T-cell (primary cell): ENCODE results near the gene HOXA10. TPM values are rescaled to one million over a fixed set of nuclear protein-coding genes. Genes with fewer than 3 reads are reported as not detected.

Source experiments
- ATAC-seq, 4 experiments: fragments of 200-7000 bp in 3 of 4; fragments of 150-1000 bp in 1 of 4; cut with Tn5 transposase; replicated peaks in 1 of 4; 1 replicate in 3 of 4; 2 replicates in 1 of 4; pipeline ENCODE4 v1.10.0; 2021; ENCODE audit warnings: moderate library complexity in 3 of 4, mild to moderate bottlenecking in 2 of 4, moderate number of reproducible peaks in 1 of 4
- CTCF ChIA-PET, 2 donors: fragments of 300-600 bp; sonication (Branson Sonifier 250); formaldehyde crosslinking; loops; one replicate each; lab custom pipeline; 2022; ENCODE audit warnings: antibody characterized with exemption in 2 of 2; lab: Charles Lee
- POLR2A ChIA-PET, 2 donors: fragments of 300-600 bp; sonication (Branson Sonifier 250); formaldehyde crosslinking; loops; one replicate each; lab custom pipeline; 2022; ENCODE audit warnings: antibody characterized with exemption in 2 of 2; lab: Charles Lee
- DNase-seq, 35 experiments: peaks; one replicate each; pipeline versions ENCODE4 v3.0.0 to v3.0.0-alpha.2; 2013 to 2023
- H3K27ac ChIP-seq: one replicate; pipeline ENCODE4 v1.5.1; 2013; ENCODE audit warnings: low read length
- H3K27me3 ChIP-seq, 2 experiments: replicated peaks in 1 of 2; 1 replicate in 1 of 2; 2 replicates in 1 of 2; pipeline versions ENCODE4 v1.6.1 to v1.7.0; 2013; ENCODE audit warnings: low read length in 1 of 2, mixed read lengths in 1 of 2; ENCODE audit not compliant: control insufficient read depth in 2 of 2, insufficient read depth in 2 of 2; ENCODE audit errors: extremely low read depth in 1 of 2
- H3K36me3 ChIP-seq, 2 donors: 1 replicate in 1 of 2; 2 replicates in 1 of 2; pipeline versions ENCODE4 v1.6.1 to v1.7.0; 2013; ENCODE audit warnings: low read length in 1 of 2; ENCODE audit not compliant: control insufficient read depth in 2 of 2, insufficient read depth in 1 of 2; ENCODE audit errors: extremely low read depth in 1 of 2
- H3K4me1 ChIP-seq, 2 experiments: 1 replicate in 1 of 2; 2 replicates in 1 of 2; pipeline versions ENCODE4 v1.6.1 to v1.7.0; 2013; ENCODE audit warnings: low read length in 2 of 2, mixed read lengths in 1 of 2; ENCODE audit not compliant: insufficient read depth in 2 of 2, control insufficient read depth in 1 of 2; ENCODE audit errors: extremely low read depth in 1 of 2
- H3K4me3 ChIP-seq, 2 donors: 1 replicate in 1 of 2; 2 replicates in 1 of 2; pipeline versions ENCODE4 v1.5.1 to v1.7.0; 2013; ENCODE audit warnings: mild to moderate bottlenecking in 2 of 2, low read length in 1 of 2, moderate library complexity in 1 of 2; ENCODE audit not compliant: control insufficient read depth in 1 of 2; ENCODE audit errors: extremely low read depth in 1 of 2
- H3K9me3 ChIP-seq: 2 replicates; pipeline ENCODE4 v1.7.0; 2013
- H3K27ac Mint-ChIP-seq, 2 donors: one replicate each; pipeline ENCODE4 v1.8.0; 2020 to 2021; ENCODE audit warnings: mild to moderate bottlenecking in 2 of 2, mixed read lengths in 2 of 2
- H3K27me3 Mint-ChIP-seq, 2 donors: one replicate each; pipeline ENCODE4 v1.8.0; 2021 to 2022; ENCODE audit warnings: mixed read lengths in 2 of 2
- H3K36me3 Mint-ChIP-seq: one replicate; pipeline ENCODE4 v1.8.0; 2021; ENCODE audit warnings: mixed read lengths
- H3K4me1 Mint-ChIP-seq, 3 donors: one replicate each; pipeline ENCODE4 v1.8.0; 2020 to 2022; ENCODE audit warnings: mixed read lengths in 3 of 3, mild to moderate bottlenecking in 1 of 3
- H3K4me3 Mint-ChIP-seq, 3 donors: one replicate each; pipeline ENCODE4 v1.8.0; 2020 to 2022; ENCODE audit warnings: mild to moderate bottlenecking in 3 of 3, mixed read lengths in 3 of 3, moderate library complexity in 3 of 3
- H3K9me3 Mint-ChIP-seq, 3 donors: one replicate each; pipeline ENCODE4 v1.8.0; 2020 to 2022; ENCODE audit warnings: mixed read lengths in 3 of 3
- whole genome bisulfite sequencing: methylation state at CpG from one replicate; pipeline ENCODE4 v1.1.5; 2013; ENCODE audit warnings: missing lambda C conversion rate; ENCODE audit not compliant: insufficient coverage; 5-methylcytosine and 5-hydroxymethylcytosine counted together
- total RNA-seq, 35 experiments: library from RNA in 6 of 35; stranded (reverse) in 6 of 35; fragments of 120-200 nt in 1 of 35; gene quantifications; one replicate each; pipeline versions ENCODE4 v1.2.1 to v1.2.4 and lab custom pipeline; 2013 to 2026

HOXA10 gene
- total RNA-seq, 5 donors from 2014 or later (not counting 1 experiment from before 2014, with no cell fraction given) = 0.36 to 0.75 (median 0.51) TPM; not detected in 2

DNA sequence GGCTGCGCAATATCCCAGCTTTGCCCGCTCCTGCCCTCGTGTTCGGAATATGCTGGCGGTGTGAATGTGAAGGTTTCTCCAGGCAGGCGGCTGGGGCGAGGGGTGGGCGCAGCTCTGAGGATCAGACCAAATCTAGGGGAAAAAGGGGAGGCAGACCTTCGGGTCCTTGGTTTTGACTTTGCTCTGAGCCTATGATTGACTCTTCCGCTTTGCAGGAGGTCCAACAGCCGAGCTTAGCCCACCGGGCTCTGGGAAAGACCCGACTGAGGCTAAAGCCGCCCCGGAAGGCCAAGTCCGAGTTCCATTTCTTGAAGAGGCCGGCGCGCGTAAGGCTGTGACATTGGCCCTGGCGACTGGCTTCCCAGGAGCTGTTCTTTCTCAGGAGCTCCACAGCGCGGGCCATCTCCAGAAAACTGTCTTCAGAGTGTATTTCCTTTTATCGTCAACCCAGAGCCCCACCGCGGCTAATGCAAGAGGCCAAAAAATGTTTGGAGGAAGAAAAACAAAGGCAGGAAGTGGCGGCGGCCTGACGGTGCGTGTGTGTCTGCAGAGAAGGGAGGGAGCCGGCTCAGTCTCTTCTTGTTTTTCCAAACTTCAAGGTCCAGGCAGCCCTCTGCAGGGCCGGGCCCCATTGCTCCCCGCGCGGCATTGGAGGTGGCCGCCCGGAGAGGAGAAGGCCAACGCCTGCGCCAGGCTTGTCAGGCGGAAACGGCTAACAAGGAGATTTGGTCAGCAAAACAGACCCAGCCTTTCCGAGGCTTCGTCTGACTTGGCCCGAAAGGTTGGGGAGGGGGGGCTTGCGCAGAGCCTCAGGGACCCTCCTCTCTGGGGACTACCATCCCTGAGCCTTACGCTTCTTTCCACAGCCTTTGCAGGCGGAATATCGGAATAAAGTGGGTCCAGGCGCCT, 14.5 kb upstream of the HOXA10 start:
- Mint-ChIP-seq H3K9me3 (no peaks in the 10 kb centered on the region), H3K36me3 (no peaks in the 10 kb centered on the region), H3K27me3 (peaks cover 68 to 94% of the 10 kb centered on the region in 2 donors), H3K4me1 (peaks cover 60 to 81% (median 78%) of the 10 kb centered on the region in 3 donors), H3K4me3 (peak overlapping the region; percentile 65 to 79 (median 65)), H3K27ac (peak overlapping the region in 1 of 2 donors; percentile 72)
- peak overlapping the region; percentile 25 to 70 for H3K4me3 ChIP-seq
- 6% methylated on average over 49 of the region's 49 CpGs for WGBS
- H3K9me3 ChIP-seq = no peaks in the 10 kb centered on the region
- H3K27me3 ChIP-seq = peaks cover 30 to 97% of the 10 kb centered on the region in 2 experiments
- no peaks in the 10 kb centered on the region for H3K36me3 ChIP-seq
- ChIA-PET POLR2A (no interaction called here), CTCF (interaction anchor here in 1 of 2 donors (0.6 to 1.9 kb wide), 2 partner anchors 11 to 20 kb away, joined by 3 to 4 read pairs; no protein-coding TSS in a partner anchor)
- peaks cover 26 to 76% of the 10 kb centered on the region in 2 experiments for H3K4me1 ChIP-seq
- ATAC-seq (peak; percentile 49 to 63 (median 59)), DNase-seq (peak in 29 of 35 experiments; percentile 26 to 65 (median 45))
- H3K27ac ChIP-seq = no peak overlapping the region

DNA sequence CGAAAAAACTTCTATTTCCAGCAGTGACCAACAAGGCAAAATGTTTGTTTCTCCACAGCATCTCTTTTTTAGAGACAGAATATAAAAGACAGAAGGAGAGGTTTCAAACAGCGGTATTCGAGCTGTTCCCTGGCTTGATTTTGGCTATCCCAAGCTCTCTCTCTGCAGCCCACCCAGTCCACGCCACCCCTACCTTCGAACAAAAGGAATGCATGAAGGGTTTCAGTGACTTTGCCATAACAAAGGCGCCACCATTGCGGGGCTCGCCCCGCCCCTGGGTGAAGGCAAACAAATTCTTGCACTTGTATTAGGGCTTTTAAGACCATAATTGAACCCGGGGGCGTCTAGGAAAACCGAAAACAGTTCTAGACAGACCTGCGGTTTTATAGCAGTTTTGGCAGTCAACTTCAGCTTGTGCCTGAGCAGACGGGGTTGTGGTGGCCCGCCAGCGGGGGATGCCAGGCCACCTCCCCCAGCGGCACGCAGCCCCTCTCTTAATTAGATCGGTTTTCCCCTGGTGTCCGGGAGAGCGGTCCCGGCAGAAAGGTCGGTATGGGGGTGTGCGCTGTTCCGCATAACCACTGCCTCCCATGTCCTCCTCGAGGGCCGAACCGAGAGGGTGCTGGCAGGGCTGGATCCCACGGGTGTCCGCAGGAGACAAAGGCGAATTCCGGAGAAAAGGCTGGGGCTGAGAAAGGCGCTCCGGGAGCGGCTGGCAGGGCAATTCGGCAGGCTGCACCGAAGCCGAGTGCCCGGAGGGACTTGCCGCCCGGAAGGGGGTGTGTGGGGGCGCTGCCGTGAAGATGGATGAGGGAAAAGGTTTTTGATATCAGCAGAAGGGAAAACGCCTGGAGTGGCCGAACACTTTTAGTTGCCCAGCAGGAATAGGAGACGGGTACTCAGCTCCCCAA, 13.6 kb upstream of the HOXA10 start:
- POLR2A ChIA-PET = no interaction called here
- peak in 4 of 35 experiments; percentile 9 to 22 (median 18) for DNase-seq
- no peaks in the 10 kb centered on the region for H3K9me3 Mint-ChIP-seq

DNA sequence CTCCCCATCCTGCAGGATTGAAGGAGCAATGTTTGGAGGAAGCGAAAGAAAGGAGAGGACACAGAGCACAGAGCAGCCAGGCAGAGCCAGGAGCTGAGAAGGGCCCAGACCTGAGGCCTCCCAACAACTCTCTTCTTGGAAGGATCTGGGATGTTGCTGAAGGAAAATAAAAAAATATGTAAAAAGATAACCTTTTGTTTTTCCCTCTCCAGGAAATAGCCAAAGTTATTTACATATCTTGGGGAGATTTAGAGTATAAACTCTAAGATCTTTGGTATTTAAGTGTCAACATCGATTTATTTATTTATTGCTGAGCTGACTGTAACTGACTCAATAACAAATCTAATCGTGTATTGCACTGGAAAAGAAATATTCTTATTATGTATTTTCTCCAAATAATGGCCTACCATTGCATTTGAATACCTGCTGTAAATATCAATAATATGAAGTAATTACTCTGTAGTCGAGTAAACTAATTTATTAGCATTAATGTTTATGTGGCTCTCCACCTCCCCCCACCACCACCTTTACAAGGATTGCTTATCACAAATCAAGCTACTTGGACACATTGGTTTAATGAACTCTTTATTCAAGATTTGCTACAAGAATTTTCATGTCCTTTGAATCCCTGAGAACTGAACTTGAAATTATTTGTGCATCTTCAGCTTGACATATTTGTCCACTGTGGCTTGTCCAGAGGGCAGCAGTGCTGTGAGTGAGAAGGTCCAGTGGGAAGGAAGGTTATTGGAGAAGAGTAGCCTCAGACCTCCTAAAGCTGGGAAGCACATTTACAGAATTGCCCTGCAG, 12.8 kb upstream of the HOXA10 start:
- Mint-ChIP-seq H3K27ac (peak overlapping the region in 1 of 2 donors; percentile 85), H3K27me3 (peaks cover 69 to 94% of the 10 kb centered on the region in 2 donors), H3K9me3 (no peaks in the 10 kb centered on the region), H3K4me3 (peak overlapping the region in 2 of 3 donors; percentile 9 to 79), H3K4me1 (peaks cover 54 to 73% (median 66%) of the 10 kb centered on the region in 3 donors), H3K36me3 (no peaks in the 10 kb centered on the region)
- H3K27ac ChIP-seq = no peak overlapping the region
- CTCF ChIA-PET = interaction anchor here (0.7 to 2.7 kb wide), 6 partner anchors 9 to 817 kb away, joined by 3 to 13 read pairs (median 4); partner anchors contain the start of gene HOXA3 (in 1 of the 2)
- no peaks in the 10 kb centered on the region for H3K9me3 ChIP-seq
- no peak overlapping the region for H3K4me3 ChIP-seq
- no CpG with 5 or more reads among the region's 4 CpGs for WGBS
- peaks cover 27 to 68% of the 10 kb centered on the region in 2 experiments for H3K4me1 ChIP-seq
- POLR2A ChIA-PET = interaction anchor here in 1 of 2 donors (0.6 kb wide), 1 partner anchor 9 kb away, joined by 3 read pairs; no protein-coding TSS in a partner anchor
- peaks cover 37 to 97% of the 10 kb centered on the region in 2 experiments for H3K27me3 ChIP-seq
- peak in 2 of 35 experiments; percentile 8 to 10 for DNase-seq
- ATAC-seq = no peak
- no peaks in the 10 kb centered on the region for H3K36me3 ChIP-seq

More for the DNA sequence above, 13.6 kb upstream of the HOXA10 start:
- Histone ChIP-seq H3K4me3 (peak overlapping the region in 1 of 2 donors; percentile 70), H3K27me3 (peaks cover 31 to 97% of the 10 kb centered on the region in 2 experiments), H3K36me3 (no peaks in the 10 kb centered on the region), H3K9me3 (no peaks in the 10 kb centered on the region), H3K27ac (no peak overlapping the region), H3K4me1 (peaks cover 27 to 76% of the 10 kb centered on the region in 2 experiments)
- Mint-ChIP-seq H3K27me3 (peaks cover 66 to 95% of the 10 kb centered on the region in 2 donors), H3K4me3 (peak overlapping the region; percentile 65 to 79 (median 65)), H3K27ac (peak overlapping the region in 1 of 2 donors; percentile 11), H3K36me3 (no peaks in the 10 kb centered on the region), H3K4me1 (peaks cover 54 to 78% (median 72%) of the 10 kb centered on the region in 3 donors)
- CTCF ChIA-PET = interaction anchor here (0.7 to 2.7 kb wide), 6 partner anchors 8 to 818 kb away, joined by 3 to 13 read pairs (median 4); partner anchors contain the start of gene HOXA3 (in 1 of the 2)
- WGBS = 8% methylated on average over 43 of the region's 46 CpGs
- ATAC-seq = no peak

DNA sequence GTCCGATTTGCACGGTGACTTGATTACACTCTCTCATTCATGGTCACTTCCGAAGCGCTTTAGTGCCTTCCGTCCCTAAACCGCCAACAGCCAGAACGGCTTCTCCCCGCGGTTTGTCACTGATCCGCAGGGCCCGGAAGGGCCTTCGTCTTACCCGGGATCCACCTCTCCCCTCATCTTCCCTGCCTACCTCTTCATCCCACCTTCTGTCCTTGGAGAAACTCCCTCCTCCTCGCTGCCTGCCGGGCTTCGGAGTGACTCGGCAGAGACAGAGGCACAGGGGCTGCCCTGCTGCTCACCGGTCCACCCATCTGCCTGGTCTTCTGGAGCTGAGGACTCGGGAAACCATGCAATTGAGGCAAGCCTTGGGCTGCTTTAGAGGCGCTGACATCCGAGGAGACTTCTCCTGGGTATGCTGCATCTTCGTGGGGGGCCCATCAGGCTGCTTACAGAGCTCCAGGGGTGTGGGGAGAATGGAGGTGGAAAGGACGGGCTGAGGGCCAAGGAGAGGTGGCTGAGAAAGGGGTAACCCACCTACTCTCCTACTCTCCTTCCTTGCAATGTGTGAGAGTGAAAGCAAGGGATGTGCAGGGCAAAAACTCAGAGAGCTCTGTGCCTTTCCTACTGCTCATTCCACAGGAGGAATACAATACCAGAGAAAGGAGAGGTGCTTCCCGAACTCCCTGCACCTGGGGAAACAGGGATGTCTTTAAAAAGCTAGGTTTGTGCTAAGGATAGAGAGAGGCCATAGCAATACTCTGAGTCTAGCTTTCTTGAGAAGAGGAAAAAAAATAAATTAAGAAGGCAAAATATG, 11.9 kb upstream of the HOXA10 start:
- POLR2A ChIA-PET = interaction anchor here in 1 of 2 donors (0.6 kb wide), 1 partner anchor 8 kb away, joined by 3 read pairs; no protein-coding TSS in a partner anchor
- Histone ChIP-seq H3K9me3 (no peaks in the 10 kb centered on the region), H3K4me3 (peak overlapping the region in 1 of 2 donors; percentile 52), H3K4me1 (peaks cover 27 to 64% of the 10 kb centered on the region in 2 experiments), H3K27ac (no peak overlapping the region), H3K27me3 (peaks cover 39 to 95% of the 10 kb centered on the region in 2 experiments), H3K36me3 (no peaks in the 10 kb centered on the region)
- CTCF ChIA-PET = interaction anchor here (0.6 to 2.7 kb wide), 3 partner anchors 10 to 816 kb away, joined by 3 to 13 read pairs (median 3); no protein-coding TSS in a partner anchor
- H3K36me3 Mint-ChIP-seq = no peaks in the 10 kb centered on the region
- peak overlapping the region; percentile 49 to 71 (median 52) for H3K4me3 Mint-ChIP-seq
- DNase-seq (peak in 3 of 35 experiments; percentile 12 to 23 (median 20)), ATAC-seq (no peak)
- 9% methylated on average over 18 of the region's 24 CpGs for WGBS
- peaks cover 54 to 67% (median 62%) of the 10 kb centered on the region in 3 donors for H3K4me1 Mint-ChIP-seq
- peak overlapping the region; percentile 17 to 85 for H3K27ac Mint-ChIP-seq
- no peaks in the 10 kb centered on the region for H3K9me3 Mint-ChIP-seq
- H3K27me3 Mint-ChIP-seq = peaks cover 63 to 93% of the 10 kb centered on the region in 2 donors
